ENCODE results near the gene RNLS. TPM values are rescaled to one million over a fixed set of nuclear protein-coding genes. Genes with fewer than 3 reads are reported as not detected.

The RNLS gene
- total and polyA plus RNA-seq, 2 of the 4 experiments (the other 2 are of a cell fraction): 4.5 to 7.0 TPM

DNA sequence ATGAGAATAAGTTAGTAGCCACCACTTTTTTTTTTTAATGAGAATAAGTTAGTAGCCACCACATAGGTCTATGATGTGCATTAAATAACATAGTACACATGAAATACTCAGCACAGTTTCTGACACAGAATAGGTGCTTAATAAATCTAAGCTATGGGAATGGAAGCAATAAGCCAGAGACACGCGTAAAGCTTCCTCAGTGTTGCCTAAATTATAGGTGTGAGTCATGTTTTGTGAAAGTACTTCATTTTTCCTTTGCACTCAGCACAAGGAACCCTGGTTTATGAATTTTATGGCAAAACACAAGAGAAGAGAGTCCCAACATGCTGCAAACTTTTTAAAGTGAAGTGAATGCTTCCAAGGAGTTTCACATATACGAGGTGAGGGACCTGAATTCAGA is 267.4 kb downstream of the RNLS start:
- no TSS peak for BruUV-seq (replicated peaks)
- Histone ChIP-seq H2BK20ac (ENCODE audit: low read depth, low read length) (no peak overlapping the region), H3K9me1 (ENCODE audit: insufficient read depth, low read length) (no peaks in the 10 kb centered on the region), H3K4ac (ENCODE audit: low read depth, low read length) (no peak overlapping the region), H3K9ac (ENCODE audit: low read depth, low read length) (no peak overlapping the region), H4K8ac (ENCODE audit: low read depth in 2 of 2, low read length in 2 of 2) (no peak overlapping the region), H3K4me3 (ENCODE audit: insufficient read depth, low read depth, low read length) (no peak overlapping the region), H3K14ac (replicated peaks; ENCODE audit: low read depth, low read length) (no peak overlapping the region), H3K4me1 (ENCODE audit: control insufficient read depth, insufficient read depth, low read length) (no peaks in the 10 kb centered on the region), H3K23ac (ENCODE audit: low read depth, low read length) (no peak overlapping the region), H2BK15ac (ENCODE audit: low read depth, low read length) (no peak overlapping the region), H4K20me1 (ENCODE audit: insufficient read depth, low read length) (no peaks in the 10 kb centered on the region), H2BK5ac (ENCODE audit: low read depth, low read length, poor library complexity, severe bottlenecking) (no peak overlapping the region), H3K18ac (ENCODE audit: low read depth, low read length) (no peak overlapping the region), H3K4me2 (ENCODE audit: low read depth, low read length) (no peak overlapping the region), H3K27ac (ENCODE audit: insufficient read depth, low read length) (no peak overlapping the region), H2AK5ac (ENCODE audit: low read depth, low read length) (no peak overlapping the region), H3K79me1 (ENCODE audit: low read depth in 1 of 2, low read length in 2 of 2) (no peaks in the 10 kb centered on the region), H4K5ac (ENCODE audit: low read depth, low read length) (no peak overlapping the region), H4K91ac (ENCODE audit: insufficient read depth, low read depth, low read length) (no peak overlapping the region), H2BK120ac (ENCODE audit: low read depth, low read length) (no peak overlapping the region), H2AFZ (replicated peaks; ENCODE audit: low read length, poor library complexity) (no peak overlapping the region), H2AK9ac (replicated peaks; ENCODE audit: low read depth, low read length, poor library complexity) (no peak overlapping the region), H3K9me3 (ENCODE audit: control insufficient read depth, insufficient read depth, low read length) (peaks cover 6% of the 10 kb centered on the region), H3K36me3 (ENCODE audit: control insufficient read depth, insufficient read depth, low read length) (no peaks in the 10 kb centered on the region), H3K27me3 (ENCODE audit: control insufficient read depth, insufficient read depth, low read length) (no peaks in the 10 kb centered on the region), H3K56ac (ENCODE audit: extremely low read depth, insufficient read depth, low read length) (no peak overlapping the region)
- ChIA-PET CTCF (no interaction called here), POLR2A (ENCODE audit: unreplicated experiment) (no interaction called here)
- no CpG with 5 or more reads among the region's 3 CpGs for WGBS, 2 experiments (ENCODE audit: extremely low coverage in 2 of 2, insufficient read length in 1 of 2)
- TF ChIP-seq CHD1 (IDR thresholded peaks at IDR 0.05; ENCODE audit: low read depth, low read length) (no peak), MAFK (IDR thresholded peaks at IDR 0.05; ENCODE audit: low read depth, low read length) (no peak), NFE2L2 (IDR thresholded peaks at IDR 0.05; ENCODE audit: low read depth, low read length) (no peak)
- TF ChIP-seq, protein P1, sequence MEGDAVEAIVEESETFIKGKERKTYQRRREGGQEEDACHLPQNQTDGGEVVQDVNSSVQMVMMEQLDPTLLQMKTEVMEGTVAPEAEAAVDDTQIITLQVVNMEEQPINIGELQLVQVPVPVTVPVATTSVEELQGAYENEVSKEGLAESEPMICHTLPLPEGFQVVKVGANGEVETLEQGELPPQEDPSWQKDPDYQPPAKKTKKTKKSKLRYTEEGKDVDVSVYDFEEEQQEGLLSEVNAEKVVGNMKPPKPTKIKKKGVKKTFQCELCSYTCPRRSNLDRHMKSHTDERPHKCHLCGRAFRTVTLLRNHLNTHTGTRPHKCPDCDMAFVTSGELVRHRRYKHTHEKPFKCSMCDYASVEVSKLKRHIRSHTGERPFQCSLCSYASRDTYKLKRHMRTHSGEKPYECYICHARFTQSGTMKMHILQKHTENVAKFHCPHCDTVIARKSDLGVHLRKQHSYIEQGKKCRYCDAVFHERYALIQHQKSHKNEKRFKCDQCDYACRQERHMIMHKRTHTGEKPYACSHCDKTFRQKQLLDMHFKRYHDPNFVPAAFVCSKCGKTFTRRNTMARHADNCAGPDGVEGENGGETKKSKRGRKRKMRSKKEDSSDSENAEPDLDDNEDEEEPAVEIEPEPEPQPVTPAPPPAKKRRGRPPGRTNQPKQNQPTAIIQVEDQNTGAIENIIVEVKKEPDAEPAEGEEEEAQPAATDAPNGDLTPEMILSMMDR (conservative IDR thresholded peaks at IDR 0.05; ENCODE audit: low read depth, low read length): no peak
- in situ Hi-C loops (cut with MboI; ENCODE audit: low sequenced_read_pairs) (no loop called here), intact Hi-C loops (cut with micrococcal nuclease) (no loop called here), dilution Hi-C loops (cut with HindIII; ENCODE audit: low sequenced_read_pairs, unreplicated experiment) (no loop called here)
- ATAC-seq (ENCODE audit: low read depth) (no peak), DNase-seq (peak; percentile 7)

Measured in IMR-90 (cell line).